GM10847 (cell line): Measurements from ENCODE around the gene ARHGEF6.

ENCODE experiments used
- POLR2A ChIP-seq: IDR thresholded peaks from 2 replicates; pipeline ENCODE4 v1.6.1; 2011; ENCODE audit not compliant: insufficient read length; ENCODE audit errors: extremely low read depth

ARHGEF6 gene

GRCh38 chrX:136762820-136763452 lies 17.8 kb downstream of the ARHGEF6 start:
- no peak for TF ChIP-seq POLR2A

- no peak for TF ChIP-seq POLR2A
Observed at GRCh38 chrX:136761421-136761820, 19.3 kb downstream of the ARHGEF6 start.

- TF ChIP-seq POLR2A = no peak
Observed at GRCh38 chrX:136759968-136760367, 20.8 kb downstream of the ARHGEF6 start.

- TF ChIP-seq POLR2A = no peak
Observed at GRCh38 chrX:136755411-136755810, 25.3 kb downstream of the ARHGEF6 start.

GRCh38 chrX:136754651-136755050 lies 26.1 kb downstream of the ARHGEF6 start:
- TF ChIP-seq POLR2A = no peak

- TF ChIP-seq POLR2A = no peak
Observed at GRCh38 chrX:136752796-136753195, 27.9 kb downstream of the ARHGEF6 start.

GRCh38 chrX:136752346-136752745 lies 28.4 kb downstream of the ARHGEF6 start:
- no peak for TF ChIP-seq POLR2A

GRCh38 chrX:136750364-136750763 lies 30.4 kb downstream of the ARHGEF6 start:
- no peak for TF ChIP-seq POLR2A

- no peak for TF ChIP-seq POLR2A
Observed at GRCh38 chrX:136747003-136747986, 33.4 kb downstream of the ARHGEF6 start.

GRCh38 chrX:136745215-136746173 lies 35.2 kb downstream of the ARHGEF6 start:
- no peak for TF ChIP-seq POLR2A

GRCh38 chrX:136742721-136743379 lies 37.9 kb downstream of the ARHGEF6 start:
- no peak for TF ChIP-seq POLR2A

GRCh38 chrX:136738049-136738729 lies 42.5 kb downstream of the ARHGEF6 start:
- TF ChIP-seq POLR2A = no peak

- TF ChIP-seq POLR2A = no peak
Observed at GRCh38 chrX:136736690-136737089, 44.0 kb downstream of the ARHGEF6 start.

GRCh38 chrX:136735601-136736000 lies 45.1 kb downstream of the ARHGEF6 start:
- TF ChIP-seq POLR2A = no peak
